ENCODE results near the gene ZNF207.
"Not testable (repeated sequence)": the region's sequence is repeated elsewhere in the genome, so short reads cannot be mapped to it uniquely, and the experiment has no call there.

GRCh38 chr17:32316653-32317052 lies 33.3 kb upstream of the ZNF207 start:
- not testable (repeated sequence) for TF ChIP-seq CTCF, POLR2A (IDR thresholded peaks at IDR 0.05)
